Upper lobe of left lung (tissue), 6 donors: ENCODE data around the gene AMIGO3. TPM values are rescaled to one million over a fixed set of nuclear protein-coding genes. Genes with fewer than 3 reads are reported as not detected.

Source experiments
- ATAC-seq, 2 donors: fragments of 200-7000 bp; cut with Tn5 transposase; one replicate each; pipeline ENCODE4 v1.9.1; 2022; ENCODE audit warnings: mild to moderate bottlenecking in 2 of 2, moderate library complexity in 2 of 2; ENCODE audit not compliant: low FRiP score in 2 of 2
- DNase-seq, 2 donors: peaks; one replicate each; pipeline ENCODE4 v3.0.0-alpha.2; 2019 to 2020
- H3K27ac ChIP-seq, 4 donors: fragments of 200-600 bp; sonication (generic); one replicate each; pipeline ENCODE4 v1.5.1; 2016 to 2019
- H3K27me3 ChIP-seq, 4 donors: fragments of 200-600 bp; sonication (generic); one replicate each; pipeline ENCODE4 v1.5.1; 2017 to 2019
- H3K36me3 ChIP-seq, 4 donors: fragments of 200-600 bp; sonication (generic); one replicate each; pipeline ENCODE4 v1.5.1; 2016 to 2019
- H3K4me1 ChIP-seq, 4 donors: fragments of 200-600 bp; sonication (generic); one replicate each; pipeline ENCODE4 v1.5.1; 2018 to 2019
- H3K4me3 ChIP-seq, 4 donors: fragments of 200-600 bp; sonication (generic); one replicate each; pipeline ENCODE4 v1.5.1; 2017 to 2019; ENCODE audit warnings: mild to moderate bottlenecking in 2 of 4, moderate library complexity in 1 of 4
- H3K9me3 ChIP-seq, 4 donors: fragments of 200-600 bp; sonication (generic); one replicate each; pipeline ENCODE4 v1.5.1; 2018 to 2019
- EP300 ChIP-seq, 4 donors: sonication (generic); formaldehyde crosslinking; IDR thresholded peaks; one replicate each; pipeline ENCODE4 v1.5.1; 2017; ENCODE audit warnings: antibody characterized with exemption in 4 of 4, control low read depth in 2 of 4
- POLR2A ChIP-seq, 4 donors: fragments of 450-650 bp; IDR thresholded peaks; one replicate each; pipeline ENCODE4 v1.5.1; 2016 to 2017; ENCODE audit warnings: antibody characterized with exemption in 4 of 4, mild to moderate bottlenecking in 2 of 4
- POLR2AphosphoS5 ChIP-seq, 2 donors: sonication (generic); formaldehyde crosslinking; IDR thresholded peaks; one replicate each; pipeline ENCODE4 v1.5.1; 2017; ENCODE audit warnings: antibody characterized with exemption in 2 of 2
- WGBS, 2 donors: methylation state at CpG; one replicate each; pipeline ENCODE4 v1.1.5; 2017 to 2018; 5-methylcytosine and 5-hydroxymethylcytosine counted together
- small RNA-seq, 4 donors: library from RNA; depleted of rRNA; stranded (forward); fragments of <200 nt; gene quantifications; one replicate each; pipeline ENCODE3, GENCODE V24; 2016
- total RNA-seq, 6 donors: library from RNA; depleted of rRNA in 4 of 6; stranded (reverse); fragments of >200 nt in 4 of 6; gene quantifications; one replicate each; pipeline versions ENCODE4 v1.1.0 to v1.2.1, GENCODE V29; 2016 to 2021
- TF ChIP-seq, protein P1 (sequence below), 6 experiments: fragments of 450-650 bp in 4 of 6; fragments of 200-600 bp in 2 of 6; sonication (generic) in 2 of 6; IDR thresholded peaks; one replicate each; pipeline ENCODE4 v1.5.1; 2016 to 2019; ENCODE audit warnings: antibody characterized with exemption in 6 of 6
- donor health status: DM: no; HTN: no; CAD: no; lungs with moderate emphysema.
- donor health status: DM: no; HTN: yes; CAD: no; lungs with severe emphysema.

The AMIGO3 gene
- total RNA-seq, 6 donors from 2014 or later = 0.13 to 3.2 (median 1.9) TPM

GRCh38 chr3:49667701-49668413, 51.6 kb downstream of the AMIGO3 start:
- Histone ChIP-seq H3K27ac (no peak overlapping the region), H3K4me1 (peaks cover 0 to 5% (median 0%) of the 10 kb centered on the region in 4 donors), H3K4me3 (no peak overlapping the region), H3K9me3 (no peaks in the 10 kb centered on the region), H3K27me3 (no peaks in the 10 kb centered on the region), H3K36me3 (no peaks in the 10 kb centered on the region)
- peak in 1 of 2 donors; percentile 72 for DNase-seq
- no peak for ATAC-seq
- TF ChIP-seq POLR2A (IDR thresholded peaks at IDR 0.05) = no peak
- TF ChIP-seq, protein P1, sequence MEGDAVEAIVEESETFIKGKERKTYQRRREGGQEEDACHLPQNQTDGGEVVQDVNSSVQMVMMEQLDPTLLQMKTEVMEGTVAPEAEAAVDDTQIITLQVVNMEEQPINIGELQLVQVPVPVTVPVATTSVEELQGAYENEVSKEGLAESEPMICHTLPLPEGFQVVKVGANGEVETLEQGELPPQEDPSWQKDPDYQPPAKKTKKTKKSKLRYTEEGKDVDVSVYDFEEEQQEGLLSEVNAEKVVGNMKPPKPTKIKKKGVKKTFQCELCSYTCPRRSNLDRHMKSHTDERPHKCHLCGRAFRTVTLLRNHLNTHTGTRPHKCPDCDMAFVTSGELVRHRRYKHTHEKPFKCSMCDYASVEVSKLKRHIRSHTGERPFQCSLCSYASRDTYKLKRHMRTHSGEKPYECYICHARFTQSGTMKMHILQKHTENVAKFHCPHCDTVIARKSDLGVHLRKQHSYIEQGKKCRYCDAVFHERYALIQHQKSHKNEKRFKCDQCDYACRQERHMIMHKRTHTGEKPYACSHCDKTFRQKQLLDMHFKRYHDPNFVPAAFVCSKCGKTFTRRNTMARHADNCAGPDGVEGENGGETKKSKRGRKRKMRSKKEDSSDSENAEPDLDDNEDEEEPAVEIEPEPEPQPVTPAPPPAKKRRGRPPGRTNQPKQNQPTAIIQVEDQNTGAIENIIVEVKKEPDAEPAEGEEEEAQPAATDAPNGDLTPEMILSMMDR (IDR thresholded peaks at IDR 0.05) = no peak
- no peak for TF ChIP-seq POLR2AphosphoS5 (IDR thresholded peaks at IDR 0.05)
- TF ChIP-seq EP300 (IDR thresholded peaks at IDR 0.05) = no peak
- WGBS, 2 donors = 82 to 84% methylated on average over 14 to 25 of the region's 25 CpGs

Small RNAs within 50 kb of the gene (small RNA-seq; reads per million reads assigned to genes)
- 0 reads per million in 4 donors for gene AMIGO3
- gene COX6CP14 = 0 reads per million in 4 donors

Other genes with a start within 250 kb of the AMIGO3 start
- gene DAG1, start 249.4 kb downstream of the AMIGO3 start, total RNA-seq = 100 to 1,000 TPM in 1 of 6 donors, 10 to 100 TPM in 5; 22.0 to 104 (median 73.5) TPM
- 1 to 10 TPM in 2 of 6 donors, under 1 TPM in 4; 0.39 to 1.1 (median 0.72) TPM for gene BSN, start 165.2 kb downstream of the AMIGO3 start, total RNA-seq
- 100 to 1,000 TPM in 1 of 6 donors, 10 to 100 TPM in 5; 54.7 to 104 (median 92.8) TPM for gene APEH, start 45.3 kb downstream of the AMIGO3 start, total RNA-seq
- gene MST1, start 30.2 kb downstream of the AMIGO3 start, total RNA-seq = 10 to 100 TPM in 5 of 6 donors, 1 to 10 TPM in 1; 8.9 to 58.7 (median 18.1) TPM
- gene RNF123, start 30.1 kb downstream of the AMIGO3 start, total RNA-seq = 10 to 100 TPM; 14.2 to 71.2 (median 42.2) TPM
- 10 to 100 TPM; 17.8 to 45.8 (median 41.3) TPM for gene GMPPB, start 4.3 kb upstream of the AMIGO3 start, total RNA-seq
- gene IP6K1, start 66.9 kb upstream of the AMIGO3 start, total RNA-seq = 10 to 100 TPM; 42.0 to 63.9 (median 49.7) TPM
- gene CDHR4, start 80.2 kb upstream of the AMIGO3 start, total RNA-seq = 10 to 100 TPM in 1 of 6 donors, 1 to 10 TPM in 4, under 1 TPM in 1; 0.66 to 21.9 (median 7.0) TPM
- gene INKA1, start 83.6 kb upstream of the AMIGO3 start, total RNA-seq = 10 to 100 TPM in 2 of 6 donors, 1 to 10 TPM in 4; 5.0 to 13.6 (median 7.4) TPM
- gene UBA7, start 94.3 kb upstream of the AMIGO3 start, total RNA-seq = 100 to 1,000 TPM in 4 of 6 donors, 10 to 100 TPM in 2; 58.8 to 330 (median 118) TPM
- gene TRAIP, start 136.9 kb upstream of the AMIGO3 start, total RNA-seq = 1 to 10 TPM; 1.4 to 9.4 (median 3.5) TPM
- gene CAMKV, start 150.2 kb upstream of the AMIGO3 start, total RNA-seq = under 1 TPM in 1 of 6 donors, not detected in 5; 0.43 TPM
- gene MST1R, start 184.2 kb upstream of the AMIGO3 start, total RNA-seq = 10 to 100 TPM; 24.5 to 97.4 (median 36.4) TPM
- gene MON1A, start 210.1 kb upstream of the AMIGO3 start, total RNA-seq = 10 to 100 TPM in 5 of 6 donors, 1 to 10 TPM in 1; 8.0 to 28.3 (median 15.0) TPM
- 100 to 1,000 TPM in 3 of 6 donors, 10 to 100 TPM in 3; 67.9 to 380 (median 123) TPM for gene RBM6, start 220.5 kb upstream of the AMIGO3 start, total RNA-seq